Activated CD4-positive, alpha-beta T cell treated with anti-CD3 and anti-CD28 coated beads, Interleukin-2, Interleukin-4, amounts not matched to agents 100 ng/mL and 50 ng/mL, durations not matched to agents 16 hours and 8 hours (primary cell): ENCODE data around the gene U2SURP.
A peak's percentile ranks its signal among the peaks of the same experiment; 100 is the strongest.
"Not testable (repeated sequence)": the region's sequence is repeated elsewhere in the genome, so short reads cannot be mapped to it uniquely, and the experiment has no call there.

Experiments used
- DNase-seq: peaks from one replicate; pipeline ENCODE4 v3.0.0-alpha.2; 2020; ENCODE audit warnings: low spot score

The U2SURP gene

DNA sequence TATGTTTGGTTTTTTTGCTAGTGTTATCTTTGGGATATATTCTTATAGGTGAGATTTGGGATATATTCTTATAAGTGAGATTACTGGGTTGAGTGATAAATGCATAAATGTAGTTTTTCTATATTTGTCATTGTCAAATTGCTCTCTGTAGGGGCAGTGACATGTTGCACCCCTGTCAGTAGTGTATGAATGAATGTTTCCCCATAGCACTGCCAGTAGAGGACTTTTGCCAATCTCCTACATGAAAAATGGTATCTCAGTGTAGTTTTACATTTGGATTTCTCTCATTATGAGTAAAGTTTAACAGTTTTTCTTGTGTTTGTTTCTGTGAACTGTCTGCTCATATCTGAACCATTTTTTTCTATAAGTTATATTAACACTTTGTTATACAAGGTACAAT, 13.6 kb downstream of the U2SURP start:
- DNase-seq, result no peak

GRCh38 chr3:143016321-143016972, 15.1 kb downstream of the U2SURP start:
- DNase-seq, result no peak

DNA sequence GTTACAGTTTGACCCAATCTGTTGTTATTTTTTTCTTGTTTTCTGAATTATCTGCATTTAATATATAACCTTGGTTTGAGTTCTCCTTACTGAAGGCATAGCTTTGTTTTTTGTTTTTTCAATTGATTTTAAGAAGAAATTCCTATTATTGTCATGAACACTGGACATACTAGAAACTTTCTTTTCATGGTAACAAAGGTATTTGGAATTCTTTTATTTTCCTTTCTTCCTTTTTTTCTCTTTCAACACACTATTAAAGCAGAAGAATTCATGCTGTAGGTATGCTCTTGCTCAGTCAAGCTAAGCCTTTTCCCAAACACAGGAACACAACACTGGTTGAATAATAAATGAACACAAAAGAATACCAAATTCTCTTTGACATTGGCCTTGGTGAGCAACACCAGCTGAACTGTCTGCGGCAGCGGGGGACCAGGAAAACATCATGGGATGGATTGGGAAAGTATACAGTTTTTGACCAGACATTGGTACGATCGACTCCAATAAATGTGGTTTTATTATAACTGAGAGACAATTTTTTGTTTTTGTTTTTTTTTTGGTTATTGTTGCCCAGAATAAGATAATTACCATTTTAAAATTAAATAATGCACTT, 23.1 kb downstream of the U2SURP start:
- no peak for DNase-seq

DNA sequence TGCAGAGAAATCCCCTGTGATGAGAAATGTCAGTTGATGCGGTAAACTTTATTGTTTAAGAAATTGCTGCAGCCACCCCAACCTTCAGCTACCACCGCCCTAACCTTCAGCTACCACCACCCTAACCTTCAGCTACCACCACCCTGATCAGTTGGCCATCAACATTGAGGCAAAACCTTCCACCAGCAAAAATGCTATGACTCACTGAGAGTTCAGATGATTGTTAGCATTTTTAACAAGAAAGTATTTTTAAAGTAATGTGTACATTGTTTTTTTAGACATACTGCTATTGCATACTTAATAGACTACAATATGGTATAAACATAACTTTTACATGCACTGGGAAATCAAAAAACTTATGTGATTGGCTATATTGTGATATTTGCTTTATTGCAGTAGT, 30.0 kb downstream of the U2SURP start:
- no peak for DNase-seq

- not testable (repeated sequence) for DNase-seq
Measured at GRCh38 chr3:143031796-143032387, 30.5 kb downstream of the U2SURP start.

- no peak for DNase-seq
Measured at GRCh38 chr3:143035466-143036211, 34.3 kb downstream of the U2SURP start.

- no peak for DNase-seq
Measured at GRCh38 chr3:143036557-143036956, 35.2 kb downstream of the U2SURP start.

DNA sequence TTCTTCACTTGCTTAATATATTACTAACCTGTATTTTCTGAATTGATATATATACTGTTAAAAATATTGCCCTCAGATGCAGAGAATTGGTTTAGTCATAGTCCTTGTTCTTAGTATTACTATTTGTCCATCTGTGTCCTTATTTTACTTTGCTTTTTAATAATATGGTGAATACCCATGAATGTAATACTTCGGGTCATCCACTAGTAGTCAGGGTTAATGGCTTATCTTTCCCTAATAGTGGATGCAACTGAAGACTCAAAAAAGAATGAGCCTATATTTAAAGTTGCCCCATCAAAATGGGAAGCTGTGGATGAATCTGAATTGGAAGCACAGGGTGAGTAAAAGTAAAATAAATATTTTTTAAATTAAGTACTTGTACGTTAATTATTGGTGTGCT, 36.5 kb downstream of the U2SURP start:
- DNase-seq, result no peak

- DNase-seq, result no peak
Measured at GRCh38 chr3:143040261-143040879, 39.0 kb downstream of the U2SURP start.

- no peak for DNase-seq
Measured at GRCh38 chr3:143041903-143042302, 40.5 kb downstream of the U2SURP start.

DNA sequence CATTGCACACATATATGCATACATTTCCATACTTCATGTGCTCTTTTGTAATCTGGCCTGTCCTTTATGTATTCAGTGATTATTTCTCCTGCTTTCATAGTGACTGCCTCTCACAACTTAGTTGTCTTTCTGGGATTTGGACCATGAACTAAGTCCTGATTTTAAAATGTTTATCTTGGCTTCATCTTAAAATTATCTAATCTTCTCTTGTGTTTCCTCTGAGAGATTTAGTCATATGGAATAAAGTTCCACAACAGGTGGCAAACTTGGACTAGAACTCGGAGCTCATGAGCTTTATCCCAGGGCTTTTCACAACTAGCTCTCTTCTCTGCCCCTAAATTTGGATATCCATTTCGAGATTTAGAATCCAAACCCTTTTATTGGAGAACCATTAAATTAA, 44.3 kb downstream of the U2SURP start:
- no peak for DNase-seq

DNA sequence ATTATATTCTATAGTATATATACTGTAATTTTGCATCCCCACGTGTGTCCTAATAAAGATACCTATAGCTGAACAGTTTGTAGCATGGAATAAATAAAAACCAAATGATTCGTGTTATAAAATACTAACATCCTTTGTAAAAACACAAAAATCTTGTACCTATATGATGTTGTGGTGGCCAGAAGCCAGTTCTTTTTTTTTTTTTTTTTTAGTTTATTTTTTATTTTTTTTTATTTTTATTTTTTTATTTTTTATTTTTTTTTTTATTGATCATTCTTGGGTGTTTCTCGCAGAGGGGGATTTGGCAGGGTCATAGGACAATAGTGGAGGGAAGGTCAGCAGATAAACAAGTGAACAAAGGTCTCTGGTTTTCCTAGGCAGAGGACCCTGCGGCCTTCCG, 44.7 kb downstream of the U2SURP start:
- not testable (repeated sequence) for DNase-seq

DNA sequence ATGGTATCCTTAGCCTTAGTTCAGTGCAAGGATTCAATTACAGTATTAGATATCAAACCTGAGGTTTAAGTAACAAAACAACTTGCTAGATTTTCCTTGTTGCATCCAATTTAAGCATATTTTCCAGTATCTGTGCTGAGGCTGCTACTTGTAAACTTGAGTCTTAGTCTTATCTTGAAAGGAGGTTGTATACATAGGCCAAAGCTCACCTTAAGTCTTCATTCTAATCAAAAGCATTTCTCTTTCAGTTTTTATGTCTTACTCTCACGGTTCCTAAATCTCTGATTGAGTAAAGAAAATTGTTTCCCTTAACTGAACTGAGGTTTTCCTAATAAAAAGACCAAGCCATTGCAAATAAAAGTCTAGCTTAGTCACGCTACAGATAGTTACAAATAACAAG, 52.6 kb downstream of the U2SURP start:
- DNase-seq, result no peak

DNA sequence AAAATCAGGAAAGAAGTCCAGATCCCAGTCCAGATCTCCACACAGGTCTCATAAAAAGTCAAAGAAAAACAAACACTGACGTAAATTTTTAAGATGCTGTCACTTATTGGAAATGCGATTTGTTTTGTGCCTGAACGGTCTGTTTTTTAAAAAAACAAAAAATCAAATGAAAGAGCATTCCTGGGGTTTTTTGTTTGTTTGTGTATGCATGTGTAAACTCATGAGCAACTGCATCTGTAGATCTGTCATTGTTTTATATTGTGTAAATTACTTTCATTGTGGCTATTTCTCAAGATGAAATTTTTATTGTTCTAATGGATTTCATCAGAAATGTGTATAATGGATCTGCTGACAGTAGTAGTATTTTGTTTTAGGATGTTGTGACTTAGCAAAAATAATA, 55.0 kb downstream of the U2SURP start:
- no peak for DNase-seq

GRCh38 chr3:143060906-143061305, 59.5 kb downstream of the U2SURP start:
- peak; percentile 82 for DNase-seq

DNA sequence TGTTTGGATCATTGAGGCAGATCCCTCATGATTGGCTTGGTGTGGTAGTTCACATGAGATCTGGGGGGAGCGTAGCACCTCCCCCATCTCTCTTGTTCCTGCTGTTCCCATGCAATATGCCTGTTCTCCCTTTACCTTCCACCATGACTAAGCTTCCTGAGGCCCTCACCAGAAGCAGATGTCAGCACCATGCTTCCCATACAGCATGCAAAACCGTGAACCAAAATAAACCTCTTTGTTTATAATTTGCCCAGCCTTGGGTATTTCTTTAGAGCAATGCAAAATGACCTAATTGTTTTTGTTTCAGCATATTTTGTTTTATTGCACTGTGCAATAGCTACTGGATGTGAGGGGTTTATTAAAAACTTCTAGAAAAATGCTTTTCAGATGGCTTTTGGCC, 61.6 kb downstream of the U2SURP start:
- no peak for DNase-seq

DNA sequence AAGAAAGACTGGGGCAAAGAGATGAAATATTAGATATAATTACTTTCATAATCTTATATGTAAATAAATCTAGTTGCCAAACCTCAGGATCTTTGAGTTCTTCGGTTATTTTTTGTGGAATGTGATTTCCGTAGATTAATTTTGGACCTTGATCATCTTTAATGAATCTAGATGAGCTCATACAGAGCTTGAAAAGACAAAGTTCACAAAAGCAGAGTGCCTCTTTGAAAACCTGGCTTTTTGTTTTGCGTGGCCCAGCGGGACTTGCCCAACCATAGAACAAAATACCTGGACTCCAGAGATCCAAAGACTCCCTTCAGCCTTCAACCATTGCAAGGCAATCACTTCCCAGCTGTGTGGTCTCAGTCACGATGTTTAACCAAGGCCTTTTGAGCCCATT, 63.4 kb downstream of the U2SURP start:
- no peak for DNase-seq

DNA sequence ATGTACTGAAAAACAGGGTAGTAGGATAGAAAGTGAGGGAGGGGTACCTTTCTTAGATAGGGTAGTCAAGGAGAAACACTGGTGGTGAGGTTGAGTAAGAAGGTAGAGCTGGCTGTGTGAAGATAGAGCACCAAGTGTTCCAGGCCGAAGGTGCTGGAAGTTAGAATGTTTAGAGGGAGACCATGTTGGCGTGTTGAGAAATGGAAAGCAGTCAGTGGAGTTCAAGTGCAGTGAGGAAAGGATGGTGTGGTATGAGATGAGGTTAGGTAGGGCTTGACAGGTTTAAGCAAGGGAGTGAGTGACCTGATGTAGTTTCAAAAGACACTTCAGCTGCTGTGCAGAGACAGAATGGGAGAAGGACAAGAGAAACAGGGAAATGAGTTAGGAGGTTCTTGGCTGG, 64.0 kb downstream of the U2SURP start:
- no peak for DNase-seq

DNA sequence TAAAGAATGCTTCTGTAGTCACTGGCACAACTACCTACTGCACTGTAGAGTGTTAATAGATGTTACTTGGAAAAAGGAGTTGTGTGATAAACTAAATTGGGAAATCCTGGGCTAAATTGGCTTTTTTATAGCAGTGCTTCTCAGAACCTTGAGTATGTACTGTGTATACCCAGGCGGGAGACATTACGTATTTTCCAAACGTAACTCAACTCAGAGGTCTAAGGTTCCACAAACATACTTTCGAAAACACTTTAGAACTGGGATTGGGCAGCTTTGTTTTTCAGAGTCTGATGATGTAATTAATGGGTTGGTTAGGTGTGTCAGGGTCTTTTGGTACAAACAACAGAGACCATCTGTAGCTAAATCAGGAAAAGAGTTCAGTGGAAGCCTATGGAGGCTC, 64.7 kb downstream of the U2SURP start:
- DNase-seq, result no peak

GRCh38 chr3:143067201-143067600, 65.8 kb downstream of the U2SURP start:
- DNase-seq, result no peak

DNA sequence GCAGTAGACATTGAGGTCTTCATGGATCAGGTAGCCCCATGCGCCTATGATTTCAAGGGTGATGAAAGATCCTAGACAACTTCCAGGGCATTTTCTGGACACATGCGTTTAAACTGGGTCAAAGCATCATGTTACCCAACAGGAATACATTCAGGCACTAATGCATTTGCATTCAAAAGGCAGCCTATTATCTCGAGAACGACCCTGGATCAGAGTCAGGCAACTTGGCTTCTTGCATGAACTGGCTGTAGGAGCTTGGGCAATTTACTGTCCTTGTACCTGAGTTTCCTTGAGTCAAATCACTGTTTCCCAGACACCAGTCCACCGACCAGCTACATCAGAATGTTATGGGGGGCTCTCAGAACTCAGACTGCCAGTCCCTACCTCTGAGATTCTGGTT, 66.7 kb downstream of the U2SURP start:
- no peak for DNase-seq

DNA sequence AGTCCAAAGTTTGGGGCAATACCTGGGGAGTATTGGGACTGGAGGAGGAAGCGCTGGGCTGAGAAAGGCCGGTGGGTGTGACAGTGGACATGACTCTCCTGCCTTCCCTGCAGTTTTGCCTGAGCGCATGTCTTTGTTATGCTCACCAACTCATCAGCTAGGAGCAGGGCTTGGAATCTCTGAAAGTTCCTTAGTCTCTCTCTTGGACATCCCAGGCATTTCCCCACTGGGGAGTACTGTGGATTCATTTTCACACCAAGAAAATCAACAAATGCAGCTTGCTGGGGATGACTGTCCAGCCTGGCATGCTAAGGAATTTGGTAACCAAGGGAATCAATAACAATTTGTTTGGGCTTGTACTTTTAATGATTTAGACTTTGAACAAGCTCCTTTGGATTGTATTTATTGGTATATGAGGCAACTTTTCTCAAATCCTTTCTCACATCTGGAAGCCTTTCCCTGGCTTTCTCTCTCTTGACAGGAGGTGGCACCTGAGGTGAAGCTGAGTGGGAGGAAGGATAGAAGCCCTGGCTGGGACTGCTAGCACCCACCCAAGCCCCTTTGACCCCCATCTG, 69.7 kb downstream of the U2SURP start:
- DNase-seq, result no peak
